B cell (primary cell): ENCODE results near the gene TARP.

ENCODE experiments used
- ATAC-seq: fragments of 200-7000 bp; cut with Tn5 transposase; one replicate; pipeline ENCODE4 v1.10.0; 2021; ENCODE audit warnings: low read depth, mild to moderate bottlenecking, moderate number of reproducible peaks, moderate library complexity
- CTCF ChIA-PET: fragments of 350-600 bp; sonication (Branson Sonifier 250); formaldehyde crosslinking; loops from one replicate; lab custom pipeline; 2021; ENCODE audit warnings: antibody characterized with exemption, inconsistent platforms; lab: Charles Lee
- POLR2A ChIA-PET: fragments of 350-600 bp; sonication (Branson Sonifier 250); formaldehyde crosslinking; loops from one replicate; lab custom pipeline; 2021; ENCODE audit warnings: antibody characterized with exemption; lab: Charles Lee
- DNase-seq: peaks from one replicate; pipeline ENCODE4 v3.0.0; 2013
- H2AFZ ChIP-seq: 2 replicates; pipeline ENCODE4 v1.6.1; 2012; ENCODE audit warnings: mild to moderate bottlenecking, low read depth, low read length; ENCODE audit not compliant: insufficient read depth, poor library complexity, severe bottlenecking
- H3K27ac ChIP-seq, 2 donors: 1 replicate in 1 of 2; 2 replicates in 1 of 2; pipeline ENCODE4 v1.5.1; 2012 to 2013; ENCODE audit warnings: low read length in 2 of 2, mild to moderate bottlenecking in 2 of 2, moderate library complexity in 1 of 2
- H3K27me3 ChIP-seq, 4 experiments: fragments of 200-600 bp in 1 of 4; sonication (generic) in 1 of 4; replicated peaks in 1 of 4; 1 replicate in 2 of 4; 2 replicates in 2 of 4; pipeline versions ENCODE4 v1.6.1 to v1.7.0; 2013 to 2016; ENCODE audit warnings: low read length in 3 of 4, mild to moderate bottlenecking in 2 of 4, mixed read lengths in 1 of 4, moderate library complexity in 1 of 4; ENCODE audit not compliant: insufficient read depth in 4 of 4, control insufficient read depth in 3 of 4; ENCODE audit errors: control extremely low read depth in 1 of 4
- H3K36me3 ChIP-seq, 2 experiments: replicated peaks in 1 of 2; 1 replicate in 1 of 2; 2 replicates in 1 of 2; pipeline versions ENCODE4 v1.6.1 to v1.7.1; 2013; ENCODE audit warnings: low read length in 1 of 2; ENCODE audit not compliant: insufficient read depth in 2 of 2, control insufficient read depth in 1 of 2; ENCODE audit errors: control extremely low read depth in 1 of 2, extremely low read depth in 1 of 2
- H3K4me1 ChIP-seq, 2 donors: fragments of 200-600 bp in 1 of 2; sonication (generic) in 1 of 2; 1 replicate in 1 of 2; 2 replicates in 1 of 2; pipeline versions ENCODE4 v1.5.1 to v1.6.1; 2013 to 2017; ENCODE audit warnings: low read length in 2 of 2; ENCODE audit not compliant: control insufficient read depth in 2 of 2, insufficient read depth in 2 of 2
- H3K4me2 ChIP-seq: replicated peaks from 2 replicates; pipeline ENCODE3; 2012; ENCODE audit warnings: mild to moderate bottlenecking, low read depth, low read length; ENCODE audit not compliant: poor library complexity, severe bottlenecking
- H3K4me3 ChIP-seq, 5 experiments: fragments of 200-600 bp in 1 of 5; sonication (generic) in 1 of 5; 1 replicate in 3 of 5; 2 replicates in 2 of 5; pipeline versions ENCODE4 v1.5.1 to v1.7.0; 2011 to 2016; ENCODE audit warnings: low read length in 4 of 5, mild to moderate bottlenecking in 4 of 5, low read depth in 2 of 5, control low read depth in 1 of 5, moderate library complexity in 1 of 5; ENCODE audit not compliant: insufficient read depth in 1 of 5; ENCODE audit errors: control extremely low read depth in 1 of 5, extremely low read depth in 1 of 5
- H3K79me2 ChIP-seq: fragments of 200-600 bp; sonication (generic); one replicate; pipeline ENCODE4 v1.6.0; 2016; ENCODE audit warnings: low read length; ENCODE audit not compliant: control insufficient read depth, insufficient read depth
- H3K9ac ChIP-seq: fragments of 200-600 bp; sonication (generic); 2 replicates; pipeline ENCODE4 v1.6.1; 2017; ENCODE audit warnings: mild to moderate bottlenecking, low read length, moderate library complexity
- H3K9me3 ChIP-seq, 3 donors: one replicate each; pipeline versions ENCODE4 v1.6.1 to v1.7.1; 2013; ENCODE audit warnings: low read length in 2 of 3; ENCODE audit not compliant: control insufficient read depth in 2 of 3, insufficient read depth in 1 of 3; ENCODE audit errors: control extremely low read depth in 1 of 3
- H4K20me1 ChIP-seq: 2 replicates; pipeline ENCODE4 v1.6.0; 2012; ENCODE audit warnings: mild to moderate bottlenecking, low read length; ENCODE audit not compliant: insufficient read depth, control insufficient read depth, poor library complexity, severe bottlenecking
- H3K27ac Mint-ChIP-seq: one replicate; pipeline ENCODE4 v1.8.0; 2021; ENCODE audit warnings: mixed read lengths
- H3K27me3 Mint-ChIP-seq: one replicate; pipeline ENCODE4 v1.8.0; 2021; ENCODE audit warnings: mixed read lengths
- H3K4me1 Mint-ChIP-seq: one replicate; pipeline ENCODE4 v1.8.0; 2021; ENCODE audit warnings: mixed read lengths
- H3K4me3 Mint-ChIP-seq: one replicate; pipeline ENCODE4 v1.8.0; 2021; ENCODE audit warnings: mixed read lengths
- H3K9me3 Mint-ChIP-seq: one replicate; pipeline ENCODE4 v1.8.0; 2022; ENCODE audit warnings: mixed read lengths; ENCODE audit not compliant: insufficient read depth
- CTCF ChIP-seq: fragments of 200-600 bp; IDR thresholded peaks from one replicate; pipeline ENCODE4 v1.8.0; 2022; ENCODE audit warnings: antibody characterized with exemption, mild to moderate bottlenecking
- EZH2 ChIP-seq: IDR thresholded peaks from 2 replicates; pipeline ENCODE4 v1.6.1; 2012; ENCODE audit warnings: borderline replicate concordance, low read depth, mild to moderate bottlenecking, moderate library complexity, low read length; ENCODE audit not compliant: insufficient read depth, poor library complexity, severe bottlenecking
- WGBS: methylation state at CpG from one replicate; pipeline ENCODE4 v1.1.5; 2013; ENCODE audit warnings: missing lambda C conversion rate; ENCODE audit not compliant: insufficient coverage; 5-methylcytosine and 5-hydroxymethylcytosine counted together
- intact Hi-C: fragments of 100-400 bp; cut with micrococcal nuclease; formaldehyde crosslinking; loops from one replicate; pipeline ENCODE4 v1.10.0; 2022

Gene TARP

GRCh38 chr7:38308140-38308539 is 34.7 kb upstream of the TARP start:
- Mint-ChIP-seq H3K27me3 (peaks cover 24% of the 10 kb centered on the region), H3K4me1 (peaks cover 17% of the 10 kb centered on the region), H3K4me3 (no peak overlapping the region), H3K9me3 (peaks cover 4% of the 10 kb centered on the region), H3K27ac (no peak overlapping the region)
- TF ChIP-seq EZH2, result no peak
- no peak for TF ChIP-seq CTCF
- H3K79me2 ChIP-seq, result no peaks in the 10 kb centered on the region
- no peak overlapping the region for H3K4me3 ChIP-seq
- no peaks in the 10 kb centered on the region for H3K36me3 ChIP-seq
- no peak overlapping the region for H3K4me2 ChIP-seq
- H3K27me3 ChIP-seq, result peaks cover 0 to 23% (median 9%) of the 10 kb centered on the region in 4 experiments
- H3K4me1 ChIP-seq, result peaks cover 4 to 16% of the 10 kb centered on the region in 2 donors
- WGBS, result no CpG with 5 or more reads among the region's 2 CpGs
- no peaks in the 10 kb centered on the region for H4K20me1 ChIP-seq
- ATAC-seq (no peak), DNase-seq (no peak)
- ChIA-PET CTCF (interaction anchor here (1.4 kb wide), 1 partner anchor 27 kb away, joined by 5 read pairs; no protein-coding TSS in a partner anchor), POLR2A (no interaction called here)
- H2AFZ ChIP-seq, result no peak overlapping the region
- intact Hi-C loops, result no loop called here
- H3K9ac ChIP-seq, result no peak overlapping the region
- no peak overlapping the region for H3K27ac ChIP-seq
- H3K9me3 ChIP-seq, result peaks cover 0 to 3% (median 0%) of the 10 kb centered on the region in 3 donors

- Histone ChIP-seq H3K79me2 (no peaks in the 10 kb centered on the region), H3K4me1 (peaks cover 4 to 16% of the 10 kb centered on the region in 2 donors), H3K27ac (no peak overlapping the region), H3K27me3 (peaks cover 0 to 23% (median 9%) of the 10 kb centered on the region in 4 experiments), H3K4me3 (no peak overlapping the region), H3K4me2 (no peak overlapping the region), H2AFZ (no peak overlapping the region), H3K36me3 (no peaks in the 10 kb centered on the region), H3K9me3 (peaks cover 0 to 3% (median 0%) of the 10 kb centered on the region in 3 donors), H4K20me1 (no peaks in the 10 kb centered on the region), H3K9ac (no peak overlapping the region)
- Mint-ChIP-seq H3K27ac (no peak overlapping the region), H3K4me3 (no peak overlapping the region), H3K9me3 (peaks cover 4% of the 10 kb centered on the region), H3K27me3 (peaks cover 29% of the 10 kb centered on the region), H3K4me1 (peaks cover 13% of the 10 kb centered on the region)
- CTCF ChIA-PET, result interaction anchor here (1.4 kb wide), 1 partner anchor 28 kb away, joined by 5 read pairs; no protein-coding TSS in a partner anchor
- POLR2A ChIA-PET, result no interaction called here
- intact Hi-C loops, result no loop called here
- no peak for TF ChIP-seq CTCF
- TF ChIP-seq EZH2, result no peak
- ATAC-seq, result no peak
- no peak for DNase-seq
- WGBS, result 95% methylated on average over 2 of the region's 3 CpGs
These were observed 34.2 kb upstream of the TARP start for GRCh38 chr7:38307640-38308039.
